Kidney (tissue), 14 donors: ENCODE results near the gene TNS3. TPM values are rescaled to one million over a fixed set of nuclear protein-coding genes. Genes with fewer than 3 reads are reported as not detected.

ENCODE experiments used
- DNase-seq, 5 donors: peaks; one replicate each; pipeline ENCODE4 v3.0.0-alpha.2; 2013 to 2020
- FAIRE-seq: peaks from 2 replicates; lab custom pipeline; 2012; peaks lifted over from hg19 to GRCh38; lab: Jason Lieb, UNC
- H3K27ac ChIP-seq, 2 donors: one replicate each; pipeline ENCODE4 v1.7.0; 2013; ENCODE audit warnings: low read depth in 2 of 2, low read length in 2 of 2, inconsistent platforms in 1 of 2
- H3K27me3 ChIP-seq: one replicate; pipeline ENCODE4 v1.7.1; 2013; ENCODE audit warnings: low read length, inconsistent platforms; ENCODE audit not compliant: control insufficient read depth, insufficient read depth
- H3K36me3 ChIP-seq, 3 donors: one replicate each; pipeline versions ENCODE4 v1.7.0 to v1.7.1; 2013; ENCODE audit warnings: low read length in 3 of 3, control low read depth in 1 of 3, inconsistent platforms in 1 of 3; ENCODE audit not compliant: insufficient read depth in 3 of 3, control insufficient read depth in 2 of 3
- H3K4me1 ChIP-seq, 3 donors: one replicate each; pipeline versions ENCODE4 v1.7.0 to v1.7.1; 2013; ENCODE audit warnings: low read length in 3 of 3, inconsistent platforms in 1 of 3, low read depth in 1 of 3; ENCODE audit not compliant: control insufficient read depth in 2 of 3, insufficient read depth in 2 of 3
- H3K4me3 ChIP-seq, 3 donors: one replicate each; pipeline versions ENCODE4 v1.7.0 to v1.8.1; 2013; ENCODE audit warnings: low read length in 3 of 3, control low read depth in 1 of 3, inconsistent platforms in 1 of 3
- H3K9ac ChIP-seq, 3 donors: one replicate each; pipeline versions ENCODE4 v1.7.0 to v1.7.1; 2013; ENCODE audit warnings: low read length in 3 of 3, control low read depth in 1 of 3, inconsistent platforms in 1 of 3
- H3K9me3 ChIP-seq, 3 donors: one replicate each; pipeline versions ENCODE4 v1.7.0 to v1.7.1; 2013; ENCODE audit warnings: low read length in 3 of 3, control low read depth in 1 of 3, inconsistent platforms in 1 of 3; ENCODE audit not compliant: control insufficient read depth in 2 of 3, insufficient read depth in 1 of 3
- intact Hi-C: fragments of 100-400 bp; cut with DNase I; formaldehyde crosslinking; loops from one replicate; pipeline ENCODE4 v1.11.1; 2022
- polyA plus RNA-seq: library from polyadenylated mRNA; stranded (reverse); fragments of 350-450 nt; fragmentation: Illumina TruSeq; extraction: RNeasy Lipid Tissue Mini Kit (QIAGEN cat#74804); gene quantifications from one replicate; pipeline ENCODE4 v1.2.3, GENCODE V29; 2014; ENCODE audit warnings: low read depth, low replicate concordance; ENCODE audit not compliant: insufficient read depth
- total RNA-seq: library from RNA; stranded (reverse); fragmentation: NEBNext Ultra II Directional; extraction: Animal tissue kit (Norgen Biotek cat#: 25700); gene quantifications from one replicate; pipeline ENCODE4 v1.2.1, GENCODE V29; 2021
- TF ChIP-seq, protein P1 (sequence below): IDR thresholded peaks from 3 replicates; pipeline ENCODE4 v1.5.1; 2012; ENCODE audit warnings: mild to moderate bottlenecking, moderate library complexity, borderline replicate concordance; ENCODE audit not compliant: insufficient read depth; ENCODE audit errors: extremely low read depth
- donor health status: control.
- donor health status: control.
- donor health status: control.
- donor health status: control.
- donor health status: control.
- donor health status: DM: yes; HTN: yes; CAD: no.
- donor health status: Normal renal cell carcinoma (clear cell type).

Gene TNS3
- total and polyA plus RNA-seq, 2 donors from 2014 or later, result 38.4 to 198 TPM

DNA sequence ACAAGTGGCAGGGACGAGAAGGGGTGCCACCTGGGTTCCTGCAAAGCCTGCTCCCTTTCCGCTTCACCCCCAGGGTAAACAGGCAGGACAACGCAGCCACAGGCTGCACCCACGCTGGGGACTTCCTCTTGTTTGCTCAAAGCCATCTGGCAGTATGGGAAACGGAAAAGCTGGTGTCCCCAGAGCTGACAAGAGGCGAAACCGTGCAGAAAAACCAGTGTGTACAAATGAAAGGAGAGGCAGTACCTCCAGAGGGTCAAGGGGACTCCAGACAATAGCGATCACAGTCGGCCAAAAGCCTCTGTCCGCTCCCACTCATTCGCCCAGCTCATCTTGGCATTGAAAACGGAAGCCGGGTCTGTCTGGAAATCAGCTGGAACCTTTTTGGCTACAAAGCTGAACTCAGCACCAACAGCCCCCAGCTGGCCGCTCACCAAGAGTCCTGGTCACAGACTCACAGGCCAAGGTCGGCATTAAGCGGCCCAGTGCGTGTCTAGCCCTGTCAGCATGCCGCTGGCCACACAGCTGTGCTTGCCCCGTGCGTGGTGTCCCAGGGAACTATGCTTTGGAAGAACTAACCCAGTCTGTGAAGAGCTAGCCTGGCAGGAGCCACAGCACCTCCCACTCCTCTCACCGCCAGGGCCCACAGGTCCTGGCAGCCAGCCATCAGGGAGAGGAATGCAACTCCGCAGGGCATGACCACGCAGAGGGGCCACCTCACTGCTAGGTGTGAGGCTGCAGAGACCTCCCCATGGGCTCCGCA, 10.4 kb downstream of the TNS3 start:
- DNase-seq (peak; percentile 78 to 92 (median 88)), FAIRE-seq (no peak)
- Histone ChIP-seq H3K9ac (peak overlapping the region in 1 of 3 donors; percentile 72), H3K9me3 (no peaks in the 10 kb centered on the region), H3K36me3 (no peaks in the 10 kb centered on the region), H3K27me3 (no peaks in the 10 kb centered on the region), H3K4me1 (peaks cover 16 to 75% (median 67%) of the 10 kb centered on the region in 3 donors), H3K27ac (peak overlapping the region; percentile 90 to 93), H3K4me3 (peak overlapping the region in 2 of 3 donors; percentile 21 to 33)
- intact Hi-C loops, result loop anchor here (10.0 kb wide), 1 partner anchor 127 kb away; no protein-coding TSS in a partner anchor
- TF ChIP-seq, protein P1, sequence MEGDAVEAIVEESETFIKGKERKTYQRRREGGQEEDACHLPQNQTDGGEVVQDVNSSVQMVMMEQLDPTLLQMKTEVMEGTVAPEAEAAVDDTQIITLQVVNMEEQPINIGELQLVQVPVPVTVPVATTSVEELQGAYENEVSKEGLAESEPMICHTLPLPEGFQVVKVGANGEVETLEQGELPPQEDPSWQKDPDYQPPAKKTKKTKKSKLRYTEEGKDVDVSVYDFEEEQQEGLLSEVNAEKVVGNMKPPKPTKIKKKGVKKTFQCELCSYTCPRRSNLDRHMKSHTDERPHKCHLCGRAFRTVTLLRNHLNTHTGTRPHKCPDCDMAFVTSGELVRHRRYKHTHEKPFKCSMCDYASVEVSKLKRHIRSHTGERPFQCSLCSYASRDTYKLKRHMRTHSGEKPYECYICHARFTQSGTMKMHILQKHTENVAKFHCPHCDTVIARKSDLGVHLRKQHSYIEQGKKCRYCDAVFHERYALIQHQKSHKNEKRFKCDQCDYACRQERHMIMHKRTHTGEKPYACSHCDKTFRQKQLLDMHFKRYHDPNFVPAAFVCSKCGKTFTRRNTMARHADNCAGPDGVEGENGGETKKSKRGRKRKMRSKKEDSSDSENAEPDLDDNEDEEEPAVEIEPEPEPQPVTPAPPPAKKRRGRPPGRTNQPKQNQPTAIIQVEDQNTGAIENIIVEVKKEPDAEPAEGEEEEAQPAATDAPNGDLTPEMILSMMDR, result no peak

DNA sequence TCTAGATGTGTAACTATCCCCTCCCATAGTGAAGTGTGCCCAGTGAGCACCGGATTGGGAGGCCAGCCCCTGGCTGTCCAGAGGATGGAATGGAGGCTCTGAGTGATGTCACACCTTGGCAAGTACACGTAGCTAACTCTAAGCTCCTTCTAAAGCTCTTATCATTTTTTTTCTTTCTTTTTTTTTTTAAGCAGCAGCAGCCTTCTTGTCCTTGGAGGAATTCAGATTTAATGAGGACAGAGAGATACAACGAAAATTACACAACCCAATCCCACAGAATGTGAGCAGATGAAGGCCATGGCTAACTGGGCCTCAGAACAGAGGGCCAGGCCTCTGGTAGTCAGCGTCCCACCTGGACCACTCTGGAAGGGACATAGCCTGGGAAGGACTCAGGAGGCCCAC, 11.3 kb downstream of the TNS3 start:
- DNase-seq (peak in 1 of 5 donors; percentile 29), FAIRE-seq (no peak)
- peaks cover 16 to 72% (median 65%) of the 10 kb centered on the region in 3 donors for H3K4me1 ChIP-seq
- no peaks in the 10 kb centered on the region for H3K9me3 ChIP-seq
- TF ChIP-seq, protein P1, result no peak
- H3K27ac ChIP-seq, result peak overlapping the region; percentile 90 to 93
- no peaks in the 10 kb centered on the region for H3K27me3 ChIP-seq
- no peaks in the 10 kb centered on the region for H3K36me3 ChIP-seq
- intact Hi-C loops, result loop anchor here (10.0 kb wide), 1 partner anchor 126 kb away; no protein-coding TSS in a partner anchor
- peak overlapping the region in 2 of 3 donors; percentile 55 to 72 for H3K9ac ChIP-seq
- H3K4me3 ChIP-seq, result peak overlapping the region in 1 of 3 donors; percentile 33

DNA sequence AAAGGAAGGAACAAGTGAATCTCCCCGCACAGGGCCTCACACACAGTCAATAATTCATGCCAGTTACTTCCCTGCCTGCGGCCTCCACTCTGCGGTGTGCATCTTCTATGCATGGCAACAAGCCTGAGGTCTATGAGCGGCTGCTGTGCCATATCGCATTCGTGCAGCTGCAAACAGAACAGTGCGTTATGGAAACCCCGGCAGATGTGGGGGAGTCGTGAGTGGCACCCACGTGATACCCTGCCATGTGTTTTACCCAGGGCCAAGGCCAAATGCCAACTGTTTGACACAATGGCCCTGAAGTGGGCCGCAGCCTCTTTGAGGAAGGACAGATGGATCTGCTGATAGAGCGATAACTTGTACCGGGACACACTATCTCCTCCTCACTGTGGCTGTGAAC, 13.4 kb downstream of the TNS3 start:
- DNase-seq, result no peak
- intact Hi-C loops, result no loop called here
- Histone ChIP-seq H3K27me3 (no peaks in the 10 kb centered on the region), H3K4me3 (no peak overlapping the region), H3K36me3 (no peaks in the 10 kb centered on the region), H3K9ac (no peak overlapping the region), H3K4me1 (peaks cover 6 to 60% (median 52%) of the 10 kb centered on the region in 3 donors), H3K9me3 (no peaks in the 10 kb centered on the region), H3K27ac (no peak overlapping the region)
- TF ChIP-seq, protein P1, result no peak
- no peak for FAIRE-seq
